ENCODE data around the gene CRB3. TPM values are rescaled to one million over a fixed set of nuclear protein-coding genes. Genes with fewer than 3 reads are reported as not detected.

Gene CRB3
- total RNA-seq, 1 donor from 2014 or later: not detected

DNA sequence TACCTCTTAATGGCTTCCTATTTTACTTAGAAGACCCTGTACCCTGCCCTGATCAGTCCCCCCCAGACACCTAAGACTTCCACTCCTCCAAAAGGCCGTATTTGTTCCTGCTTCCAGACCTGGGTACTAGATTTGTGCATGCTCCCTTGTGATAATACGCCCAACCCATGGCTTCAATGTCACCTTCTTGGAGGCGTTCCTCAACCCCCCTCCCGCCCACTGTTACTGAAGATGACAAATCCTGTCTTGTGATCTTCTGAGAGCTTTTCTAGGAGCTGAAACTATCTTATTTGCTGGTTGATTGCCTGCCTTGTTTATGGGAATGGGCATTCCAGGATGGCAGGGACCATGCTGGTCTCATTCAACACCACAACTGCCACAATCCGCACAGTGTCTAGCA is 13.9 kb upstream of the CRB3 start:
- DNase-seq (ENCODE audit: low read depth, low spot score): no peak
- peaks cover 45% of the 10 kb centered on the region for H3K36me3 Mint-ChIP-seq (ENCODE audit: low read depth)
- no peaks in the 10 kb centered on the region for H3K4me1 Mint-ChIP-seq
- H3K27ac Mint-ChIP-seq (ENCODE audit: unreplicated experiment): no peak overlapping the region
- H3K27me3 Mint-ChIP-seq (ENCODE audit: low read depth): no peaks in the 10 kb centered on the region
- peaks cover 4% of the 10 kb centered on the region for H3K9me3 Mint-ChIP-seq
- no peak overlapping the region for H3K4me3 Mint-ChIP-seq
- TF ChIP-seq, protein P1, sequence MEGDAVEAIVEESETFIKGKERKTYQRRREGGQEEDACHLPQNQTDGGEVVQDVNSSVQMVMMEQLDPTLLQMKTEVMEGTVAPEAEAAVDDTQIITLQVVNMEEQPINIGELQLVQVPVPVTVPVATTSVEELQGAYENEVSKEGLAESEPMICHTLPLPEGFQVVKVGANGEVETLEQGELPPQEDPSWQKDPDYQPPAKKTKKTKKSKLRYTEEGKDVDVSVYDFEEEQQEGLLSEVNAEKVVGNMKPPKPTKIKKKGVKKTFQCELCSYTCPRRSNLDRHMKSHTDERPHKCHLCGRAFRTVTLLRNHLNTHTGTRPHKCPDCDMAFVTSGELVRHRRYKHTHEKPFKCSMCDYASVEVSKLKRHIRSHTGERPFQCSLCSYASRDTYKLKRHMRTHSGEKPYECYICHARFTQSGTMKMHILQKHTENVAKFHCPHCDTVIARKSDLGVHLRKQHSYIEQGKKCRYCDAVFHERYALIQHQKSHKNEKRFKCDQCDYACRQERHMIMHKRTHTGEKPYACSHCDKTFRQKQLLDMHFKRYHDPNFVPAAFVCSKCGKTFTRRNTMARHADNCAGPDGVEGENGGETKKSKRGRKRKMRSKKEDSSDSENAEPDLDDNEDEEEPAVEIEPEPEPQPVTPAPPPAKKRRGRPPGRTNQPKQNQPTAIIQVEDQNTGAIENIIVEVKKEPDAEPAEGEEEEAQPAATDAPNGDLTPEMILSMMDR (conservative IDR thresholded peaks at IDR 0.05): no peak

DNA sequence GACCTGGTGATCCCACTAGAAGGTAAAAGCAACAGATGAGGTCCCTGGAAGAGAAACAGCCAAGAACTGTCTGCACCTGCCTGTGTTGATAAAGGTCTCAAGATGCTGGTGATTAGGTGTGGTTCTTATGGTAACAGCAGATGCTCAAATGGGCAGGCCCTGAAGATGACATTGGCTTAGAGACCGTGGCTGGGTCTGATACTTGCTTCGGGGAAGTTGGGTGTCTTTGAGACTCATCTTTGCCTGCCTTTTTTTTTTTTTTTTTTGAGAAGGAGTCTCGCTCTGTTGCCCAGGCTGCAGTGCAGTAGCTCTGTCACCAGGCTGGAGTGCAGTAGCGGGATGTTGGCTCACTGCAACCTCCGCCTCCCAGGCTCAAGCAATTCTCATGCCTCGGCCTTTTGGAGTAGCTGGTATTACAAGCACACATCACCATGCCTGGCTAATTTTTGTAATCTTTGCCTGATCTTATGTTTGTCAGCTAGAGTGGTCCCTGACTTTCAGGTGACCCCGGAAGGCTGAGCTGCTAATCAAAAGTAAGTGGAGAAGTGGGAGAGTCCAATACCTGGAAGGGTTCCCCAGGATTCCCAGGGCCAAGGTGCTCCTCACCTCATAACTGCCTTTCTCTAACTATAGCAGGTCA is 12.4 kb upstream of the CRB3 start:
- H3K4me1 Mint-ChIP-seq: no peaks in the 10 kb centered on the region

DNA sequence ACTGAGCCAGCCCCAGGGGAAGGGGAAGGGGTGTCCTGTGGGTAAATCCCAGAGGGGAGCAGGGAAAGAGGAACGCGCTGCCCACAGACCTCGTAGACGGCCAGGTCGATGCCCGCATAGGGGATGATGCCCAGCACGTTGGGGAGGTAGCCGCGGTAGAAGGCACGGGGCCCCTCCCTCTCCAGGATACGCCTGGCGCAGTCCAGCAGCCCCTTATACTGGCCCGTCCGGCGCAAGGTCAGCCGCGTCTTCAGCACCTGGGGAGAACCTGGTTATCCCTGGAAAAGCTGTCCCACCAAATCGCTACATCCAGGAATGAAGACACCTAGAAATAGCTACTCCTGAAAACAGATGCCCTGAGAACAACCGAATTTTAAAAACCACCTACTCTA is 11.9 kb upstream of the CRB3 start:
- Mint-ChIP-seq H3K4me3 (no peak overlapping the region), H3K9me3 (peaks cover 7% of the 10 kb centered on the region), H3K4me1 (no peaks in the 10 kb centered on the region), H3K36me3 (ENCODE audit: low read depth) (peaks cover 41% of the 10 kb centered on the region), H3K27ac (ENCODE audit: unreplicated experiment) (no peak overlapping the region), H3K27me3 (ENCODE audit: low read depth) (no peaks in the 10 kb centered on the region)
- DNase-seq (ENCODE audit: low read depth, low spot score): no peak
- TF ChIP-seq, protein P1 (conservative IDR thresholded peaks at IDR 0.05): no peak

More for the DNA sequence above, 12.4 kb upstream of the CRB3 start:
- Mint-ChIP-seq H3K27me3 (ENCODE audit: low read depth) (no peaks in the 10 kb centered on the region), H3K27ac (ENCODE audit: unreplicated experiment) (no peak overlapping the region), H3K4me3 (no peak overlapping the region), H3K9me3 (peaks cover 7% of the 10 kb centered on the region), H3K36me3 (ENCODE audit: low read depth) (peaks cover 42% of the 10 kb centered on the region)
- no peak for DNase-seq (ENCODE audit: low read depth, low spot score)
- TF ChIP-seq, protein P1 (conservative IDR thresholded peaks at IDR 0.05): no peak

DNA sequence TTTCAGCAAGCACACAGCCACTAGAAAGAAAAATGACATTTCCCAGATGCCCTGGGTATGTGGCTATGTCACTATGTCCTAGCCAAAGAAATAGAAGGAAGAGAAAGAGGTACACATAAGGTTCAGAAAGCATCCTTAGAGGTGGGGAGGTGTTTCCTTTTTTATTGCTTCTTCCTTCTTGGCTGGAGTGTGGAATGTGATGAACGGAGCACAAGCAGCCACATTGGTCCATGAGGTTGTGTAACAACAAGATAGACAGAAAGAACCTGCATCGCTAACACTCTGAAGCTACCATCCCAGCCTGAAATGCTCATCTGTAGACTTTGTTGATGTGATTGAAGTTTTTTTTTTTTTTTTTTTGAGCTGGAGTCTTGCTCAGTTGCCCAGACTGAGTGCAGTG is 11.2 kb upstream of the CRB3 start:
- H3K9me3 Mint-ChIP-seq: peaks cover 7% of the 10 kb centered on the region
- TF ChIP-seq, protein P1 (conservative IDR thresholded peaks at IDR 0.05): no peak
- no peaks in the 10 kb centered on the region for H3K4me1 Mint-ChIP-seq
- no peak overlapping the region for H3K27ac Mint-ChIP-seq (ENCODE audit: unreplicated experiment)
- H3K4me3 Mint-ChIP-seq: no peak overlapping the region
- peaks cover 41% of the 10 kb centered on the region for H3K36me3 Mint-ChIP-seq (ENCODE audit: low read depth)
- DNase-seq (ENCODE audit: low read depth, low spot score): no peak
- H3K27me3 Mint-ChIP-seq (ENCODE audit: low read depth): no peaks in the 10 kb centered on the region

DNA sequence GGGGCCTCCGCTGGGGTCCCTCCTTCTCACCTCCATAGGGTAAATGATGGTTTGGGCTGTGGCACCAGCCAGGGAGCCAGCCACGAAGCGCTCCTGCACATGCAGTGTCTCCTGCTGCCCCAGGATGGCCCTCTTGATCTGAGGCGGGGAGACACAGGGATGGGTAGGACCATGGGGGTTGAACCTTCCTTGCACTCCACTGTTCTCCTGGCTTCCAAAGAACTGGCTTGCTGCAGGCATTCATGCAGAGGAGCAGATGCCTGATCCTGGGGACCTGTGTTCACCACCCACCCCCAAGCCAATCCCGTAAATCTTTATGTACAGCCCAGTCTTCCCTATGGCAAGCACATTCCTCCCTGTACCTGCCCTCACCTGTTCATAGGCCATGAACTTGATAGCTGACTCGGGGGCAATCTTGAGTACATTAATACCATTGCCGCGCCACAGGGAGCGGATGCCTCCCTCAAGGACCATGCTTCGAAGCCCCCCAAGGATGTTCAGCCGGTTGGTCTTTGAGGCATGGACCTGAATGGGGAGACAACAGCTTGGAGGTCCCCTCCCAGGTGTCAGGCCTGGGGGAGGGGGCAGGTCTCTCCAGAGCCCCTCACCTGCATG is 10.0 kb upstream of the CRB3 start:
- peaks cover 10% of the 10 kb centered on the region for H3K4me1 Mint-ChIP-seq
- H3K27me3 Mint-ChIP-seq (ENCODE audit: low read depth): no peaks in the 10 kb centered on the region
- H3K27ac Mint-ChIP-seq (ENCODE audit: unreplicated experiment): no peak overlapping the region
- no peak overlapping the region for H3K4me3 Mint-ChIP-seq
- H3K36me3 Mint-ChIP-seq (ENCODE audit: low read depth): peaks cover 41% of the 10 kb centered on the region
- DNase-seq (ENCODE audit: low read depth, low spot score): no peak
- TF ChIP-seq, protein P1 (conservative IDR thresholded peaks at IDR 0.05): no peak
- H3K9me3 Mint-ChIP-seq: peaks cover 7% of the 10 kb centered on the region

Measured in neural crest cell (in vitro differentiated cells).